ENCODE data around the gene RTN4R. TPM values are rescaled to one million over a fixed set of nuclear protein-coding genes. Genes with fewer than 3 reads are reported as not detected.

The RTN4R gene
- total and polyA plus RNA-seq, 2 of the 8 experiments (the other 6 are each of a cell fraction or from before 2014, with no cell fraction given), result 21.8 to 41.3 TPM

DNA sequence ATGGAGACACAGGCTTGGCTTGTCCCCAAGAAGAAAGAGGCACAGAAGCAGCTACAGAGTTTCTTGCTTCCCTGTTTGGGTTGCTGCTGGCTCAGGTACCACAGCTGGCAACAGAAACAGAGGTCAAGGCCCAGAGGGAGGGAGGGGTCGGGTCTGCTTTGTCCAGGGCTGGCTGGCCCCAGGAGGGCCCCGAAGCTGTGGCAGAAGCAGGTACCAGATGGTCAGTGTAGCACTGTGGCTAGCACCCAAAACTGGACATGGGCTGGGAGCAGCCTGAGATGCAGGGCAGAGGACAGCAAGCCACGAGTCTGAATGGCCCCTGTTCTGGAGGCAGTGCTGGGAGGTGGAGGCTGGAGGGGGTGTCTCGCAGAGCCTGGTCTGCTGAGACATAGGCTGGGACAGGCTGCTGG lies 65.0 kb downstream of the RTN4R start (continued):
- TF ChIP-seq, protein P1, sequence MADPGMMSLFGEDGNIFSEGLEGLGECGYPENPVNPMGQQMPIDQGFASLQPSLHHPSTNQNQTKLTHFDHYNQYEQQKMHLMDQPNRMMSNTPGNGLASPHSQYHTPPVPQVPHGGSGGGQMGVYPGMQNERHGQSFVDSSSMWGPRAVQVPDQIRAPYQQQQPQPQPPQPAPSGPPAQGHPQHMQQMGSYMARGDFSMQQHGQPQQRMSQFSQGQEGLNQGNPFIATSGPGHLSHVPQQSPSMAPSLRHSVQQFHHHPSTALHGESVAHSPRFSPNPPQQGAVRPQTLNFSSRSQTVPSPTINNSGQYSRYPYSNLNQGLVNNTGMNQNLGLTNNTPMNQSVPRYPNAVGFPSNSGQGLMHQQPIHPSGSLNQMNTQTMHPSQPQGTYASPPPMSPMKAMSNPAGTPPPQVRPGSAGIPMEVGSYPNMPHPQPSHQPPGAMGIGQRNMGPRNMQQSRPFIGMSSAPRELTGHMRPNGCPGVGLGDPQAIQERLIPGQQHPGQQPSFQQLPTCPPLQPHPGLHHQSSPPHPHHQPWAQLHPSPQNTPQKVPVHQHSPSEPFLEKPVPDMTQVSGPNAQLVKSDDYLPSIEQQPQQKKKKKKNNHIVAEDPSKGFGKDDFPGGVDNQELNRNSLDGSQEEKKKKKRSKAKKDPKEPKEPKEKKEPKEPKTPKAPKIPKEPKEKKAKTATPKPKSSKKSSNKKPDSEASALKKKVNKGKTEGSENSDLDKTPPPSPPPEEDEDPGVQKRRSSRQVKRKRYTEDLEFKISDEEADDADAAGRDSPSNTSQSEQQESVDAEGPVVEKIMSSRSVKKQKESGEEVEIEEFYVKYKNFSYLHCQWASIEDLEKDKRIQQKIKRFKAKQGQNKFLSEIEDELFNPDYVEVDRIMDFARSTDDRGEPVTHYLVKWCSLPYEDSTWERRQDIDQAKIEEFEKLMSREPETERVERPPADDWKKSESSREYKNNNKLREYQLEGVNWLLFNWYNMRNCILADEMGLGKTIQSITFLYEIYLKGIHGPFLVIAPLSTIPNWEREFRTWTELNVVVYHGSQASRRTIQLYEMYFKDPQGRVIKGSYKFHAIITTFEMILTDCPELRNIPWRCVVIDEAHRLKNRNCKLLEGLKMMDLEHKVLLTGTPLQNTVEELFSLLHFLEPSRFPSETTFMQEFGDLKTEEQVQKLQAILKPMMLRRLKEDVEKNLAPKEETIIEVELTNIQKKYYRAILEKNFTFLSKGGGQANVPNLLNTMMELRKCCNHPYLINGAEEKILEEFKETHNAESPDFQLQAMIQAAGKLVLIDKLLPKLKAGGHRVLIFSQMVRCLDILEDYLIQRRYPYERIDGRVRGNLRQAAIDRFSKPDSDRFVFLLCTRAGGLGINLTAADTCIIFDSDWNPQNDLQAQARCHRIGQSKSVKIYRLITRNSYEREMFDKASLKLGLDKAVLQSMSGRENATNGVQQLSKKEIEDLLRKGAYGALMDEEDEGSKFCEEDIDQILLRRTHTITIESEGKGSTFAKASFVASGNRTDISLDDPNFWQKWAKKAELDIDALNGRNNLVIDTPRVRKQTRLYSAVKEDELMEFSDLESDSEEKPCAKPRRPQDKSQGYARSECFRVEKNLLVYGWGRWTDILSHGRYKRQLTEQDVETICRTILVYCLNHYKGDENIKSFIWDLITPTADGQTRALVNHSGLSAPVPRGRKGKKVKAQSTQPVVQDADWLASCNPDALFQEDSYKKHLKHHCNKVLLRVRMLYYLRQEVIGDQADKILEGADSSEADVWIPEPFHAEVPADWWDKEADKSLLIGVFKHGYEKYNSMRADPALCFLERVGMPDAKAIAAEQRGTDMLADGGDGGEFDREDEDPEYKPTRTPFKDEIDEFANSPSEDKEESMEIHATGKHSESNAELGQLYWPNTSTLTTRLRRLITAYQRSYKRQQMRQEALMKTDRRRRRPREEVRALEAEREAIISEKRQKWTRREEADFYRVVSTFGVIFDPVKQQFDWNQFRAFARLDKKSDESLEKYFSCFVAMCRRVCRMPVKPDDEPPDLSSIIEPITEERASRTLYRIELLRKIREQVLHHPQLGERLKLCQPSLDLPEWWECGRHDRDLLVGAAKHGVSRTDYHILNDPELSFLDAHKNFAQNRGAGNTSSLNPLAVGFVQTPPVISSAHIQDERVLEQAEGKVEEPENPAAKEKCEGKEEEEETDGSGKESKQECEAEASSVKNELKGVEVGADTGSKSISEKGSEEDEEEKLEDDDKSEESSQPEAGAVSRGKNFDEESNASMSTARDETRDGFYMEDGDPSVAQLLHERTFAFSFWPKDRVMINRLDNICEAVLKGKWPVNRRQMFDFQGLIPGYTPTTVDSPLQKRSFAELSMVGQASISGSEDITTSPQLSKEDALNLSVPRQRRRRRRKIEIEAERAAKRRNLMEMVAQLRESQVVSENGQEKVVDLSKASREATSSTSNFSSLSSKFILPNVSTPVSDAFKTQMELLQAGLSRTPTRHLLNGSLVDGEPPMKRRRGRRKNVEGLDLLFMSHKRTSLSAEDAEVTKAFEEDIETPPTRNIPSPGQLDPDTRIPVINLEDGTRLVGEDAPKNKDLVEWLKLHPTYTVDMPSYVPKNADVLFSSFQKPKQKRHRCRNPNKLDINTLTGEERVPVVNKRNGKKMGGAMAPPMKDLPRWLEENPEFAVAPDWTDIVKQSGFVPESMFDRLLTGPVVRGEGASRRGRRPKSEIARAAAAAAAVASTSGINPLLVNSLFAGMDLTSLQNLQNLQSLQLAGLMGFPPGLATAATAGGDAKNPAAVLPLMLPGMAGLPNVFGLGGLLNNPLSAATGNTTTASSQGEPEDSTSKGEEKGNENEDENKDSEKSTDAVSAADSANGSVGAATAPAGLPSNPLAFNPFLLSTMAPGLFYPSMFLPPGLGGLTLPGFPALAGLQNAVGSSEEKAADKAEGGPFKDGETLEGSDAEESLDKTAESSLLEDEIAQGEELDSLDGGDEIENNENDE (IDR thresholded peaks at IDR 0.05; ENCODE audit: insufficient replicate concordance, low read length), result no peak
- no peak for TF ChIP-seq KDM5A (IDR thresholded peaks at IDR 0.05; ENCODE audit: low read length)
- TF ChIP-seq NRF1 (IDR thresholded peaks at IDR 0.05; ENCODE audit: low read depth, low read length), result no peak

All from H1 (cell line).